ENCODE results near the gene CTDSP1. TPM values are rescaled to one million over a fixed set of nuclear protein-coding genes. Genes with fewer than 3 reads are reported as not detected.

Gene CTDSP1
- total RNA-seq, 8 experiments from 2014 or later, result 6.3 to 76.7 (median 23.0) TPM

DNA sequence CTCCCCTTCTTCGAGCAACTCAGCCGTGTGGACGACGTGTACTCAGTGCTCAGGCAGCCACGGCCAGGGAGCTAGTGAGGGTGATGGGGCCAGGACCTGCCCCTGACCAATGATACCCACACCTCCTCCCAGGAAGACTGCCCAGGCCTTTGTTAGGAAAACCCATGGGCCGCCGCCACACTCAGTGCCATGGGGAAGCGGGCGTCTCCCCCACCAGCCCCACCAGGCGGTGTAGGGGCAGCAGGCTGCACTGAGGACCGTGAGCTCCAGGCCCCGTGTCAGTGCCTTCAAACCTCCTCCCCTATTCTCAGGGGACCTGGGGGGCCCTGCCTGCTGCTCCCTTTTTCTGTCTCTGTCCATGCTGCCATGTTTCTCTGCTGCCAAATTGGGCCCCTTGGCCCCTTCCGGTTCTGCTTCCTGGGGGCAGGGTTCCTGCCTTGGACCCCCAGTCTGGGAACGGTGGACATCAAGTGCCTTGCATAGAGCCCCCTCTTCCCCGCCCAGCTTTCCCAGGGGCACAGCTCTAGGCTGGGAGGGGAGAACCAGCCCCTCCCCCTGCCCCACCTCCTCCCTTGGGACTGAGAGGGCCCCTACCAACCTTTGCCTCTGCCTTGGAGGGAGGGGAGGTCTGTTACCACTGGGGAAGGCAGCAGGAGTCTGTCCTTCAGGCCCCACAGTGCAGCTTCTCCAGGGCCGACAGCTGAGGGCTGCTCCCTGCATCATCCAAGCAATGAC is 4.8 kb downstream of the CTDSP1 start:
- H3K4me1 ChIP-seq (replicated peaks in 1 of 2), result peaks cover 27 to 31% of the 10 kb centered on the region in 2 donors
- ATAC-seq (replicated peaks in 6 of 8), result no peak
- H3K4me3 ChIP-seq, result no peak overlapping the region
- in situ Hi-C loops (cut with MboI; ENCODE audit: low pct_unique_long_range_greater_than_20kb in 2 of 9, low sequenced_read_pairs in 9 of 9, unreplicated experiment in 9 of 9), result loop anchor here in 1 of 9 experiments (10.0 to 25.0 kb wide), 2 partner anchors 60 to 233 kb away; no protein-coding TSS in a partner anchor
- peak overlapping the region in 1 of 2 donors; percentile 78 for H3K27ac ChIP-seq
- WGBS, 10 experiments, result 95 to 100% (median 95%) methylated on average over 1 to 4 of the region's 16 CpGs; no CpG with 5 or more reads in 7 of the 10 experiments

DNA sequence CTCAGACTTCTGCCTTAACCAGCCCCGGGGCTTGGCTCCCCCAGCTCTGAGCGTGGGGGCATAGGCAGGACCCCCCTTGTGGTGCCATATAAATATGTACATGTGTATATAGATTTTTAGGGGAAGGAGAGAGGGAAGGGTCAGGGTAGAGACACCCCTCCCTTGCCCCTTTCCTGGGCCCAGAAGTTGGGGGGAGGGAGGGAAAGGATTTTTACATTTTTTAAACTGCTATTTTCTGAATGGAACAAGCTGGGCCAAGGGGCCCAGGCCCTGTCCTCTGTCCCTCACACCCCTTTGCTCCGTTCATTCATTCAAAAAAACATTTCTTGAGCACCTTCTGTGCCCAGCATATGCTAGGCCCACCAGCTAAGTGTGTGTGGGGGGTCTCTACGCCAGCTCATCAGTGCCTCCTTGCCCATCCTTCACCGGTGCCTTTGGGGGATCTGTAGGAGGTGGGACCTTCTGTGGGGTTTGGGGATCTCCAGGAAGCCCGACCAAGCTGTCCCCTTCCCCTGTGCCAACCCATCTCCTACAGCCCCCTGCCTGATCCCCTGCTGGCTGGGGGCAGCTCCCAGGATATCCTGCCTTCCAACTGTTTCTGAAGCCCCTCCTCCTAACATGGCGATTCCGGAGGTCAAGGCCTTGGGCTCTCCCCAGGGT is 5.5 kb downstream of the CTDSP1 start:
- in situ Hi-C loops (cut with MboI; ENCODE audit: low pct_unique_long_range_greater_than_20kb in 2 of 9, low sequenced_read_pairs in 9 of 9, unreplicated experiment in 9 of 9), result loop anchor here in 1 of 9 experiments (10.0 to 25.0 kb wide), 2 partner anchors 60 to 232 kb away; no protein-coding TSS in a partner anchor
- Histone ChIP-seq H3K4me3 (peak overlapping the region in 4 of 5 donors; percentile 34 to 42 (median 40)), H3K27ac (peak overlapping the region; percentile 47 to 78), H3K4me1 (replicated peaks in 1 of 2) (peaks cover 27 to 31% of the 10 kb centered on the region in 2 donors)
- WGBS, 10 experiments, result 17 to 100% (median 70%) methylated on average over 1 to 2 of the region's 8 CpGs; no CpG with 5 or more reads in 6 of the 10 experiments
- ATAC-seq (replicated peaks in 6 of 8), result no peak

DNA sequence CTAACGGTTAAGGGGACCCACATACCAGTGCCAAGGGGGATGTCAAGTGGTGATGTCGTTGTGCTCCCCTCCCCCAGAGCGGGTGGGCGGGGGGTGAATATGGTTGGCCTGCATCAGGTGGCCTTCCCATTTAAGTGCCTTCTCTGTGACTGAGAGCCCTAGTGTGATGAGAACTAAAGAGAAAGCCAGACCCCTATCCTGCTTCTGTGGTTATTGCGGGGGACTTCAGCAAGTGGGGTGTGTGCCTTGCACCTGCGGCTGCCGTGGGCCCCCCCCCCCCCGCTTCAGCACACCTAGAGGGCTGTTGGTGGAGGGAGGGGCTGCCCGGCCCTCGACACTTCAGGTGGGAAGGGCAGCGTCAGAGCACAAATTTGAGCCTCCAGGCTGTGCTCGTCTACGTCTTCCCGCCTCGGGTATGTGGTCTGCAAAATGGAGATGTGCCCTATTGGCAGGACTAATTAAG is 6.1 kb downstream of the CTDSP1 start:
- peak overlapping the region; percentile 47 to 78 for H3K27ac ChIP-seq
- in situ Hi-C loops (cut with MboI; ENCODE audit: low pct_unique_long_range_greater_than_20kb in 2 of 9, low sequenced_read_pairs in 9 of 9, unreplicated experiment in 9 of 9), result loop anchor here in 1 of 9 experiments (10.0 to 25.0 kb wide), 2 partner anchors 59 to 232 kb away; no protein-coding TSS in a partner anchor
- ATAC-seq (replicated peaks in 6 of 8), result peak in 5 of 8 experiments; percentile 0 to 2 (median 0)
- H3K4me3 ChIP-seq, result peak overlapping the region; percentile 34 to 59 (median 42)
- 15 to 20% methylated on average over 1 to 8 of the region's 15 CpGs; no CpG with 5 or more reads in 8 of the 10 experiments for WGBS, 10 experiments
- H3K4me1 ChIP-seq (replicated peaks in 1 of 2), result peaks cover 27 to 31% of the 10 kb centered on the region in 2 donors

DNA sequence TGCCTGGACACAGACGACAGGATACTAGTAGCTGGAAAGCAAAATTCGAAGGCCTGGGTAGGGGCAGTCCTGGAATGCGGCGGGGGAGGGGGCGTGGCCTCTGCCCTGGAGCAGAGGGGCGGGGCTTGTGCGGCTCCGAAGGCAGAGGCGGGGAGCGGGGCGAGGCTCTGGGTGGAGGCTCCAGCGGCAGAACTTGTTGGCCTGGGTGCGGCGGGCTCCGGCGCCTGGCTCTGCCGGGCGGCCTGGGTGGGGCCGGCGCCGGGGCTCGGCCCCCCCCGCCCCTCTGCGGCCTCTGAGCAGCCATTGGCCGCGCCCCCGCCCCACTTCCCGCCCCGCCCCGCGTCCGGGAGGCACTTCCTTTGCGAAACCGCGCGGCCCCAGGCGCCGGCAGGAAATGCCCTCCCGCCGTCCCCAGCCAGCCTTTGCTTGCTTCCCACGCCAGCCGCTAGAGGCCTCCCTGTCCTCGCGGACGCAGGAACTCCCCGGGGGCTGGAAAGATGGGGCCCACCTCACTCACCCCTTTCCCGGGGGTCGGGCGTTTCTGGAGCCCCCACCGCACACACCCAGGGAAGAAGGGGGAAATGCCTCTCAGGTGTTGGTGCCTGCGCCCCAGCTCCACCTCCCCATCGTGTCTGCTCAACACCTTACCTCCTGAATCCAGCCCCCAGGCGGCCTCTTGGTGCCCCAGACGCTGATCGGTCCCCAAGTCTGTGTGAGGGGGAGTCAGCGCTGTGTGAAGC is 6.7 kb downstream of the CTDSP1 start:
- peak; percentile 68 to 91 (median 88) for ATAC-seq (replicated peaks in 6 of 8)
- H3K4me3 ChIP-seq, result peak overlapping the region; percentile 34 to 59 (median 42)
- WGBS, 10 experiments, result 0 to 10% (median 6%) methylated on average over 3 to 9 of the region's 56 CpGs; no CpG with 5 or more reads in 7 of the 10 experiments
- in situ Hi-C loops (cut with MboI; ENCODE audit: low pct_unique_long_range_greater_than_20kb in 2 of 9, low sequenced_read_pairs in 9 of 9, unreplicated experiment in 9 of 9), result loop anchor here in 1 of 9 experiments (10.0 to 25.0 kb wide), 2 partner anchors 58 to 231 kb away; no protein-coding TSS in a partner anchor
- H3K4me1 ChIP-seq (replicated peaks in 1 of 2), result peaks cover 22 to 26% of the 10 kb centered on the region in 2 donors
- H3K27ac ChIP-seq, result peak overlapping the region; percentile 81 to 91

DNA sequence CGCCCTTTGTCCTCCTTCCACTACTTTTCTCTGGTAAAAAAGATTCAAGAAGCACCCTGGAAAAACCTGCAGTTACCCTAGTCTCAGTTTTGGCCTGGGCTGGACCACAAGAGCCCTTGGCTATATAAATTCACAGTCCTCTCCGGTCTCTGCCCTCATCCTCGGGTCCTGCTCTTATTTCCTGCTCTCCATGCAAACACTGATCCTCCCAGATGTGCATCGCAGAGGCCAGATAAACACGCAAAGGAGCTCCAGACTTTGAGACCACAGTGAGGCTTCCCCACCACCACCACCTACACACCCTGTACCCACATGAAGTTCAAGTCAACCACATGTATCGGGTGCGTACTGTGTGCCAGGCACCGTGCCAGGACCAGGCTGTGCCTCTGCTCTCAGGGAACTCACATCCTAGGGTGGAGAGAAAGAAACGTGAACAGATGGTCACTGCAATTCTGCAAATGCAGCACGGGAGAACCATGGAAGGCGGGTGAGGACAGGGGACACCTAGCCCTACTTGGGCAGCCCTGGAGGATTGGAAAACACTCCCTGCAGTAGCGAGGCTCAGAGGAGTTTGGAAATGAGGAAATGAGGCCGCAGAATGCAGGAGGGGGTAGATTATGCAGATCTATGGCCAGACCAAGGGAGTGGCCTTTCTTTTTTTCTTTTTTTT is 7.4 kb downstream of the CTDSP1 start:
- in situ Hi-C loops (cut with MboI; ENCODE audit: low pct_unique_long_range_greater_than_20kb in 2 of 9, low sequenced_read_pairs in 9 of 9, unreplicated experiment in 9 of 9), result loop anchor here in 1 of 9 experiments (10.0 to 25.0 kb wide), 2 partner anchors 58 to 230 kb away; no protein-coding TSS in a partner anchor
- peak in 6 of 8 experiments; percentile 1 to 47 (median 25) for ATAC-seq (replicated peaks in 6 of 8)
- 0 to 68% (median 1%) methylated on average over 1 to 8 of the region's 13 CpGs; no CpG with 5 or more reads in 3 of the 10 experiments for WGBS, 10 experiments
- peak overlapping the region; percentile 34 to 59 (median 42) for H3K4me3 ChIP-seq
- H3K27ac ChIP-seq, result peak overlapping the region; percentile 81 to 91
- H3K4me1 ChIP-seq (replicated peaks in 1 of 2), result peaks cover 21 to 23% of the 10 kb centered on the region in 2 donors

DNA sequence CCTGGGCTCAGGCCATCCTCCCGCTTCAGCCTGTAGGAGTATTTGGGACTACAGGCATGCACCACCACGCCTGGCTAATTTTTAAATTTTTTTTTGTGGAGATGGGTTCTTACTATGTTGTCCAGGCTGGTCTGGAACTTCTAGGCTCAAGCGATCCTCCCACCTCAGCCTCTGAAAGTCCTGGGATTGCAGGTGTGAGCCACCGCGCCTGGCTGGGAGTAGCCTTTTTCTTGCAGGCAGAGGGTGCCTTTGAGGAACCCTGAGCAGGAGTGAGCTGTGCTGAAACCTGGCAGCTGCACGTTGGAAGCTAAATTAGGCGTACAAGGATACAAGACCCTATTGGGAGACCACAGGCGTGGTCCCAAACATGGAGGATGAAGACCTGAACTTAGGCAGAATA is 8.0 kb downstream of the CTDSP1 start:
- Histone ChIP-seq H3K27ac (no peak overlapping the region), H3K4me1 (replicated peaks in 1 of 2) (peaks cover 21 to 23% of the 10 kb centered on the region in 2 donors), H3K4me3 (no peak overlapping the region)
- in situ Hi-C loops (cut with MboI; ENCODE audit: low pct_unique_long_range_greater_than_20kb in 2 of 9, low sequenced_read_pairs in 9 of 9, unreplicated experiment in 9 of 9), result loop anchor here in 1 of 9 experiments (10.0 to 25.0 kb wide), 2 partner anchors 57 to 230 kb away; no protein-coding TSS in a partner anchor
- 30 to 100% (median 81%) methylated on average over 1 to 6 of the region's 8 CpGs for WGBS, 10 experiments
- no peak for ATAC-seq (replicated peaks in 6 of 8)

DNA sequence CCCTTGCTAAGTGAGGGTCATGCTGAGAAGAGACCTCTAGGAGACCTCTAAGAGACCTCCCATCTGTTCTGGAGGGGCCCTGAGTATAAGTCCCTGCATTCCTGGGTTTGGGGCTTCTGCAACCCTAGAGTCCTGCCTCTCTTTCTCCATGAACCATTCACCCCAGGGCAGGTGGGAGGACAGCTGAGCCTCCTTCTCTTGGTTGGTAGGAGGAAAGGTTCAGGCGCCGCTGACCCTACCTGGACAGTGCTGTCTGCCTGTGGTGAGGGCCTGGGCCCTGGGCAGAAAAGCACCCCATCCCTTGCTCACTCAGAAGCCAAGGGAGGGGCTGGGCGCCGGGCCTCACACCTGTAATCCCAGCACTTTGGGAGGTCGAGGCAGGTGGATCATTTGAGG is 18.7 kb downstream of the CTDSP1 start:
- H3K27ac ChIP-seq, result no peak overlapping the region
- WGBS, 10 experiments, result 80 to 100% (median 90%) methylated on average over 1 to 2 of the region's 5 CpGs; no CpG with 5 or more reads in 7 of the 10 experiments
- ATAC-seq (replicated peaks in 6 of 8), result no peak
- H3K4me3 ChIP-seq, result no peak overlapping the region
- no peaks in the 10 kb centered on the region for H3K4me1 ChIP-seq (replicated peaks in 1 of 2)
- in situ Hi-C loops (cut with MboI; ENCODE audit: low pct_unique_long_range_greater_than_20kb in 2 of 9, low sequenced_read_pairs in 9 of 9, unreplicated experiment in 9 of 9), result loop anchor here in 1 of 9 experiments (25.0 kb wide), 1 partner anchor 219 kb away; no protein-coding TSS in a partner anchor

DNA sequence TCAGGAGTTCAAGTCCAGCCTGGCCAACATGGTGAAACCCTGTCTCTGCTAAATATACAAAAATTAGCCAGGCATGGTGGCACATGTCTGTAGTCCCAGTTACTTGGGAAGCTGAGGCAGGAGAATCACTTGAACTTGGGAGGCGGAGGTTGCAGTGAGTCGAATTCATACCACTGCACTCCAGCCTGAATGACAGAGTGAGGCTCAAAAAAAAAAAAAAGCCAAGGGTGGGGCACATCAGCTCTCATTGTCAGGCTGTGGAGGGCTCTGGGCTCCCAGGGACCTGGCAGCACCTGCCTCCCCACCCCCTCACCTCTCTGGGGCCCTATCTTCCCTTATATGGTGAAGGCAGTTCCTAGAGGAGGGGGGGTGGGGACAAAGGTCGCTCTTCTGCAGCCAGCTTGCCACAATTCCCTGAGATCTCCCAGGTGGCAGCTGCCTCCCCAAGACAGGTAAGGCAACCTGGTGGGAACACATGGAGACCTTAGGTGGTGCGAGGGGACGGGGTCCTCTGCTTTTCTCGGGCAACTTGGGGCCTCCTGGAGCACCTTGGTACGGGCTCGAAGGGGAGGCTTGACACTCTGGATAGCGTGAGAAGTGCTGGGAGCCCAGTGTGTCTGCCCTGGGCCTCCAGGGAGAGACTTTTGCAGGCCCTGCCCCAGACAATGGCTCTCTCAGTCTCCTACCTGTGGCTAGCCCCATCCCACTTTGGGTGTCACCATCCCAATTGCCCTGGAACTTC is 19.2 kb downstream of the CTDSP1 start, which contains the start of gene VIL1:
VIL1 (plus strand) TSS at position 407 of the 742 bp plus-strand sequence. CDS start 4,656 bp downstream, outside the sequence.
- in situ Hi-C loops (cut with MboI; ENCODE audit: low pct_unique_long_range_greater_than_20kb in 2 of 9, low sequenced_read_pairs in 9 of 9, unreplicated experiment in 9 of 9), result loop anchor here in 1 of 9 experiments (25.0 kb wide), 1 partner anchor 218 kb away; no protein-coding TSS in a partner anchor
- ATAC-seq (replicated peaks in 6 of 8), result no peak

DNA sequence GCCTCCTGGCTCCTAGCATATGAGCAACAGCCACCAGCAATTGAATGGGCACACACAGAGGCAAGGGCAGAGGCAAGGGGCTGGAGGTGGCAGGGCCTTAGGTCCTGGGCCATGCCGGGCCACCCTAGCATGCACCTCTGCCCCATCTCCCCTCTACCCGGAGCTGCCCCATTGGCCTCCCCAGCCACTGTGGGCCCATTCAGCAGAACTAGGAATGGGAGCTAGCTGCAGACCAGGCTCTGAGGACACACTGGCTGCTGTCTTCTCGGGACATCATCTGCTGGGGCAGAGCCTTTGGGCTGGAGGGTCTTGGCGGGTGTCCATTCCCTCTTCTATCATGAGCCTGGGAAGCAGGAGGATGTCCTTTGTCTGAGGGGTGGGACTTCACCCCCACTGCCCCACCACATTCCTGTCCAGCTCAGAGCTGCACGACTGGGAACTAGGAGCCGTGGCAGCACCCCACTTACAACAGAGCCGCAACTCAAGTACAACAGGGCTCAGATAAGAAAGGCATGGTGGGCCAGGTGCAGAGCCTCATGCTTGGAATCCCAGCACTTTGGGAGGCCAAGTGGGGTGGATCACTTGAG is 20.1 kb downstream of the CTDSP1 start:
- no peak for ATAC-seq (replicated peaks in 6 of 8)
- WGBS, 10 experiments, result 71 to 100% (median 100%) methylated on average over 1 of the region's 7 CpGs; no CpG with 5 or more reads in 7 of the 10 experiments
- Histone ChIP-seq H3K4me3 (no peak overlapping the region), H3K4me1 (replicated peaks in 1 of 2) (no peaks in the 10 kb centered on the region), H3K27ac (no peak overlapping the region)
- in situ Hi-C loops (cut with MboI; ENCODE audit: low pct_unique_long_range_greater_than_20kb in 2 of 9, low sequenced_read_pairs in 9 of 9, unreplicated experiment in 9 of 9), result loop anchor here in 1 of 9 experiments (25.0 kb wide), 1 partner anchor 218 kb away; no protein-coding TSS in a partner anchor

More for the DNA sequence above, 19.2 kb downstream of the CTDSP1 start, which contains the start of gene VIL1:
- no peak within 1 kb of the TSS for H3K4me3 ChIP-seq
- H3K4me1 ChIP-seq (replicated peaks in 1 of 2), result no peaks in the 10 kb centered on the region
- 70 to 86% (median 80%) methylated on average over 1 to 4 of the region's 9 CpGs; no CpG with 5 or more reads in 5 of the 10 experiments for WGBS, 10 experiments
- no peak within 1 kb of the TSS for H3K27ac ChIP-seq

DNA sequence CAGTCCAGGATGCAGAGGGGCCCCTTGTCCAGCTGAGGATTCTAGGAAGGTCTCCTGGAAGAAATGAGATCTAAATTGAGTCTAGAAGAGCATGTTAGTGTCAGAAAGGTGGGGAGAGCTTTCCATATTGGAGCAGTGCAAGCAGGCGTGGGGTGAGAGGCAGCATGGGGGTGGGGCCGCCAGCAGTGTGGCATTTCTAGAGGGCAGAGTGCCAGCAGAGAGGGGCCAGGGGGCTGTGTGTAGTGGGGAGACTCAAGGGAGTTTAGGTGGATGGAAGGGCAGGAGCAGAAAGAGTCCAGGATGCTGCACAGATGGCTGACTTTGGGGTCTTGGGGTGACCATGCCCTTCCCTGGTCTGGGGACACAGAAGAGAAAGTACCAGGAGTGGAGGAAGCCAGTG is 21.4 kb downstream of the CTDSP1 start:
- no peaks in the 10 kb centered on the region for H3K4me1 ChIP-seq (replicated peaks in 1 of 2)
- H3K4me3 ChIP-seq, result no peak overlapping the region
- H3K27ac ChIP-seq, result no peak overlapping the region
- 40 to 80% methylated on average over 1 of the region's 2 CpGs; no CpG with 5 or more reads in 8 of the 10 experiments for WGBS, 10 experiments
- no peak for ATAC-seq (replicated peaks in 6 of 8)
- in situ Hi-C loops (cut with MboI; ENCODE audit: low pct_unique_long_range_greater_than_20kb in 2 of 9, low sequenced_read_pairs in 9 of 9, unreplicated experiment in 9 of 9), result loop anchor here in 1 of 9 experiments (25.0 kb wide), 1 partner anchor 216 kb away; no protein-coding TSS in a partner anchor

Data from motor neuron (in vitro differentiated cells).